CD1c-positive myeloid dendritic cell (primary cell): ENCODE data around the gene BCL2L1.
"Not testable (repeated sequence)": the region's sequence is repeated elsewhere in the genome, so short reads cannot be mapped to it uniquely, and the experiment has no call there.

Experiments used
- DNase-seq: peaks from one replicate; pipeline ENCODE4 v3.0.0-alpha.2; 2016; ENCODE audit errors: extremely low spot score

BCL2L1 gene

DNA sequence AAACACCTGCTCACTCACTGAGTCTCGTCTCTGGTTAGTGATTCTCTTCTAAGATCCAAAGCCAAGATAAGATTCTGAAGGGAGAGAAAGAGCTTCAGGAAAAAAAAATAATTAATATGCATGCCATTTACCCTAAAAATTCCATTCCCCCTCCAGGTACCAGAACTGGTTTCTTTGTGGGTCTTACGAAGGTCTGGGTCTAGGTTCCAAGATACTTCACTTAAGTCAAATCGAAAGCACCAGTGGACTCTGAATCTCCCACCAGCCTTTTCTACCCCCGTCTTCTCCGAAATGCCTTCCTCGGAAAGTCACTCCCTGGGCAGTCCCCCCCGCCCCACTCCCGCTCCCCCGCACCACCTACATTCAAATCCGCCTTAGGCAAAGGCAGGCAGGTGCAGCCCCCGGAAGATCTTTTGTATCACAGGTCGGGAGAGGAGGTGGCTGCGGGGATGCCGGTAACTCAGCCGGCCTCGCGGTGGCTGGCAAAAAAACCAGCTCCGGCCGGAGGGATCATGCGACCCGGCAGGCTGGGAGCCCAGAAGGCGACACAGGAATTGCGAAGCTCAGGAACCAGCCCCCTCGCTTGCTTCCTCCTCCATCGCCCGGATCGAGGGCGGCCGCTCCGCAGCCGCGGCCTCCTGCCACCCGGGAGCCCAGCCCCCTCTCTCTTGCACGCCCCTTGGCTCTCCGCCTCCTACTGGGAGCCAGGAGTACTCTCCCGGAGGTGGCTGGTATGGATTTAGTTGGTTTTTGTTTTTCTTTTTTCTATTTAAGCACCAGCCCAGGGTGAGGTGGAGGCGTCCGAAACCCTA is at the start of gene BCL2L1:
BCL2L1 (minus strand) TSS at position 612 of the 812 bp plus-strand sequence. CDS start 650 bp downstream, outside the sequence.
- DNase-seq: peak; percentile 91

DNA sequence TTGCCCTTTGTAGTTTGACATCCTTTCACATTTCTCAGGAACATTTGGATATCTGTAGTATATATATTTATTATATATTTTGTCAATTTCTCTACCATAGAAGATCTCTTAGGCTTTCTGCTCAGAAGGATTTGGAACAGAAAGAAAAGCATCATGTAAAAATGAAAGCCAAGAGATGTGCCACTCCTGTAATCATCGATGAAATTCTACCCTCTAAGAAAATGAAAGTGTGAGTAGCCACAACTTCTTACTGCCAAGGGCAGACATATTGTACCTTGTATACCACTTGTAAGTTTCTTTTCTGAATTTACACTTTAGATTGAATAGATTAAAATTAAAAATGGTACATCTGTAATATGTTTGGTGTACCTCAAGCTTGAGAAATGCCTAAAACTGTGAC is 47.6 kb upstream of the BCL2L1 start:
- DNase-seq: no peak

DNA sequence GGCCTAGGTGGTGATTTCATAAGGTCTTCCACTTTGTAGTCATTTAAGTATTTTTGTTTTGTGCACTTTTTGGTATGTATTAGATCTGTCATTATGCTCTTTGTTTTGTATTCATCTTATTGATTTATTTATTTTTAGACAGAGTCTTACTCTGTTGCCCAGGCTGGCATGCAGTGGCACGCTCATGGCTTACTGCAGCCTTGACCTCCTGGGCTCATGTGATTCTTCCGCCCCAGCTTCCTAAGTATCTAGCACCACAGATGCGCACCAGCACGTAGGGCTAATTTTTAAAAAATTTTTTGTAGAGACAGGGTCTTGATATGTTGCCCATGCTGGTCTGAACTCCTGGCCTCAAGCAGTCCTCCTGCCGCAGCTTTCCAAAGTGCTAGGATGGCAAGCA is 47.0 kb upstream of the BCL2L1 start:
- no peak for DNase-seq

DNA sequence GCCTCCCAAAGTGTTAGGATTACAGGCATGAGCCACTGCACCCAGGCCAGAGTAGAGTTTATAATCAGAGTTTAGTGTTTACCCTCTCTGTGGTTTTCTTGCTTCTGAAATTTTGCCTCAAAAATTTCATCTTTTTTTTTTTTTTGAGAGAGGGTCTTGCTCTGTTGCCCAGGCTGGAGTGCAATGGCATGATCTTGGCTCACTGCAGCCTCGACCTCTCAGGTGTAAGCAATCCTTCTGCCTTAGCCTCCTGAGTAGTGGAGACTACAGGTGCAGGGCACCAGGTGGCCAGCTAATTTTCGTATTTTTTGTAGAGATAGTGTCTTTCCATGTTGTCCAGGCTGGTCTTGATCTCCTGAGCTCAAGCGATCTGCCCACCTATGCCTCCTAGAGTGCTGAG is 45.1 kb upstream of the BCL2L1 start:
- DNase-seq: no peak

DNA sequence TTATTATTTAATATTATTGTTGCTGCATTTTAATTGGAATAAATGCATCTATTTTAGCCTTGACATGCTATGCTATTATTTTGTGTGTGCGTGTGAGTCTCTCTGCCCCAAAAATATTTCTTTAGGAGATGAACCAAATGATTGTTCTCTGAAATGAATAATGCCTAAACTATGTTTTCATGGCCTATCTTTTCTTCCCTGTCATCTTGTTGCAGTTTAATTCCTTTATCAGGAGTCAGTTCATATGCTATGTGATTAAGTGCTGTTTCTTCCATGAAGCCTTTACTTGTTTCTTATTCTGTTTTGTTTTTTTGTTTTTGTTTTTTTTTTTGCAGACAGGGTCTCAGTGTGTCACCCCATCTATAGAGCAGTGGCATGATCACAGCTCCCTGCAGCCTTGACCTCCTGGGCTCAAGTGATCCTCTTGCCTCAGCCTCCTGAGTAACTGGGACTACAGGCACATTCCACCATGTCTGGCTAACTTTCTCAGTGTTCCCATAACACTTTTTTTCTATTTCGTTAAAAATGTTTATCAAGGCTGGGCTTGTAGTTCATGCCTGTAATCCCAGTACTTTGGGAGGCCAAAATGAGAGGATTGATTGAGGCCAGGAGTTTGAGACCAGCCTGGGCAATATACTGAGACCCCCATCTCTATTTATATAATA is 42.1 kb upstream of the BCL2L1 start:
- DNase-seq: no peak

DNA sequence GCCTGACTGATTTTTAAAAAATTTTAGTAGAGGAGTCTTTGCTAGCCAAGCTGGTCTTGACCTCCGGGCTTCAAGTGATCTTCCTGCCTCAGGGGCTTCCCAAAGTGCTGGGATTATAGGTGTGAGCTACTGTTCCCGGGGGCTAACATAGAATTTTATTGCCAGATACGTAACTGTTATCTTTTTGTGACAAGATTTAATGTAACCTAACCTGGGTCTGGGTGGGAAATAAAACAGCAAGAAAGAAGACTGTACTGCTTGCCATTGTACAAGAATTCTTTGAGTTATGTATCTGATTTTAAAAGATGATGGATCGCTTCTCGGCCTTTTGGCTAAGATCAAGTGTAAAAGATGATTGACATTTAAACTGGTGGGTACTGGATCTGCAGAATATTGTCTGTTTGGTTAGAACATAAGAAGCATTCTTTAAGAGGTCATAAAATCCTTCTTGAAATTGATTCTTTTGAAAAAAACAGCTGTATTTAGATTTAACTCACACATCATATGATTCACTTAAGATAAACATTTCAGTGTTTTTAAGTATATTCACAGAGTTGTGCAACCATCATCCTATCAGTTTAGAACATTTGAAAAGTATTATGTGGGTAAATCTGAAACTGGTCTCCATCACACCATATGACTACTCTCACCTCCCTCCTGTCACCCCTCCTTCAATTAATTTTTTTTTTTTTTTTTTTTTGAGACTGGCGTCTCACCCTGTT is 38.0 kb upstream of the BCL2L1 start:
- no peak for DNase-seq

DNA sequence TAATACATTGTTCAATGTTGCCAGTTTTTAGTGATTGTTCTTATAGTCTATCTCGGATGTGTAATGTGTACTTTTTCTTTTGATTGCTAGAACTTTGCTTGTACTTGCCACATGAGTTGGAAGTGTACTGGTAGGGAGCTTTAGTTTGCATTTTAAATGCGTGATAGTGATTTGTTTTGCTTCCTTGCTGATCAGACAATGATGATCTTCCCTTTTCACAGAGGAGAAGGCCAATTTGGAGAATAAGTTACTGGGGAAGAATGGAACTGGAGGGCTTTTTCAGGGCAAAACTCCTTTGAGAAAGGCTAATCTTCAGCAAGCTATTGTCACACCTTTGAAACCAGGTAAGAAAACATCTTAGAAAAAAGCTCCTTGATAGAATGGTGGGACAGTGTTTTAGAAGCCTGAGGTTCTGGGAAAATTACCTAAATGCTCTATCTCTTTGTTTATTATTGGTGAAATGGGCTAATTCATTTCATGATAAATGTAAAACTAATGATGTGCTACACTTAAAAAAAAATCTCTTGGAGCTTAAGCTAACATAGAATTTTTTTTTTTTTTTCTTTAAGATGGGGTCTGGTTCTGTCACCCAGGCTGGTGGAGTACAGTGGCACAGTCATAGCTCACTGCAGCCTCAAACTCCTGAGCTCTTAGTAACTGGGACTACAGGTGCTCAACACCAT is 37.3 kb upstream of the BCL2L1 start:
- no peak for DNase-seq

DNA sequence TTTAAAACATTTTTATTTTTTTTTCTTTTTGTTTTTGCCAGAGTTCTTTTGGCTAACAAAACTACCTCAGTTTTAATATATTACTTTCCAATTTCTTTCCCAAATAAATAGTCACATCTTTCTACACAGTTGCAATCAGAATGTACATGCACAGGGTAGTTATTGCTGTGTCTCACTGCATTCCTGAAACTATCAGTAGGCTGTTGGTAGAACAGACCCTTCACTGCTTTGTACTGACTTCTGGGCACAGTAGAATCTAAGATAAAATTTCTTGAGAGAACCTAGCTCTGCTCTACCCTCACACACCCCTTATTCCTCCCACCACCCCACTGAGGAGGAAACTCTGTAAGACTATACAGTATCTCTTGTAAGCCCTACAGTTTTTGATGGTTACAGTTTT is 36.3 kb upstream of the BCL2L1 start:
- no peak for DNase-seq

DNA sequence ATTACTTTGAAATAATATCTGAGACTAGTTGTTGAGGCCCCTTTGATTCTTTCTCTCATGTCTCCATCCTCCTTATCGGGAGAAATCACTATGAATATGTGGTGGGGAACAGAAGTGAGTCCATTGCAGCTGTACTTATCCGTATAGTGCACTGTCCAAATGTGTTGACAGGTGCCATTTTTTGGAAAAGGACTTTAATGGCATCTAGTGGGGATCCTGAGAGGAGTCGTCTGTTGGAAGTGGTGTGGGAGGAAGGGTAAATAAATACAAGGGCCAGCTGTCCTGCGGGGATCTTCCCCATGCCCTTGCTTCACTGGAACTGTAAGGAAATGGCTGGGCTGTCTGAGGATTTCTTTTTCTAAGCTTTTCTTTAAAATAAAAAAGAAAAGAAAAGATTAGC is 35.9 kb upstream of the BCL2L1 start:
- DNase-seq: no peak

DNA sequence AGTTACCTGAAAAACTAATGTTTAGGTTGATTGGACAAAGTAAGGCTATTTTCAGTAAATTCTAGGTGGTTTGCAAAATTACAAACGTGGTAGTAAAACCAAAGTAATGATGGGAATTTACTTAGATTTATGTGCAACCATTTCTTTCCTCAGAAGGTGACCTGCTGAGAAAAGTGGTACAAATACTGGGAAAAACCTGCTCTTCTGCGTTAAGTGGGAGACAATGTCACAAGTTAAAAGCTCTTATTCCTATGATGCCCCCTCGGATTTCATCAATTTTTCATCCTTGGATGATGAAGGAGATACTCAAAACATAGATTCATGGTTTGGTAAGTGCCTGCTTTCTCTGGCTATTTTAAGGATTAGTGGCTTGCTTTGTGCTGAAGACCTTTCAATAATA is 34.6 kb upstream of the BCL2L1 start:
- DNase-seq: no peak

DNA sequence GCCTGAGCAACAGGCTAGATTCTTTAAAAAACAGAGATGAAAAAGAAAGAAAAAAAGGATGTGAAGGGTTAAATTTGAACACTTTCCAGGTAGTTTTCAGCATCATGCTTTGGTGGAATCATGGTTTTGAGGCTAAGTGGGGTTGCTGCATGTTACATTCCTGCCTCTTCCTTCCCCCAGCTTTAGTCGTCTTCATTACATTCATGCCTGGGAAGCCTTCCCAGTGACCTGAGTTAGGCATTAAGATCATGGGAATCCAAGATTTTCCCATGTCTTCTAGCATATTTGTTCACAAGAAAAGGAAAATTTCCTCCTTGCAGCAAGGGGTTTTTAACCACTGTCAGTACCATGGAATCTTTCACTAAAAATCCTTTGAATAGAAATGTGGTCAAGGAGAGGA is 28.5 kb upstream of the BCL2L1 start:
- DNase-seq: no peak

DNA sequence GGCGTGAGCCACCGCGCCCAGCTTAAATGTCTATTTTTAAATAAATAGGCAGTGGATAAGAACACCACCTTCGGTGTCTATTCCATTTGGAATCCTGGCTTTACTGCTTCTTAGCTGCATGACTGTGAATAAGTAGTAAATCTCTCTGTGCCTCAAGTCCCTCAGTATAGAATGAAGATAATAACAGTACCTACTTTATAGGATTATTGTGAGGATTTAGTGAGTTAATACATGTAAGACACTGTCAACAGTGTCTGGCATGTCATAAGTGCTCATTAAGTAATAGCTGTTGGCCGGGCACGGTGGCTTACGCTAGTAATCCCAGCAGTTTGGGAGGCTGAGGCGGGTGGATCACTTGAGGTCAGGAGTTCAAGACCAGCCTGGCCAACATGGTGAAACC is 26.6 kb upstream of the BCL2L1 start:
- DNase-seq: no peak

DNA sequence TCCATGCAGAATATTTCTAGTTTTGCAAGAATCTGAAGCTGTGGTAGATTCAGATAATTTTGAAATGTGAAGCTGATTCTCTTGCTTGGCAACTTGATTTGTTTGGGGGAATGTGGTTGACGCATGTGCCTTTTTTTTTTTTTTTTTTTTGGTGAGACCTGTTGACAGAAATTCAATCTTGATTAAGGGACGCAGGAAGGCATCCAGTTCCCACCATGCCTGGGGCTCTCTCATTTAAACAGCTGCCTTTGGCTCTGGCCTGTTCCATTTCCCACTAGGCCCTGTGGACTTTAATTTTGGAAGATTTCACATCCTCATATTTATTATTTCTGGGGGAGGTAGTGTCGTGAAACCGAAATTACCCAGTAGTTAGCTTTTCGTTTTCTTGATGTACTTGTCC is 25.0 kb upstream of the BCL2L1 start:
- DNase-seq: no peak

DNA sequence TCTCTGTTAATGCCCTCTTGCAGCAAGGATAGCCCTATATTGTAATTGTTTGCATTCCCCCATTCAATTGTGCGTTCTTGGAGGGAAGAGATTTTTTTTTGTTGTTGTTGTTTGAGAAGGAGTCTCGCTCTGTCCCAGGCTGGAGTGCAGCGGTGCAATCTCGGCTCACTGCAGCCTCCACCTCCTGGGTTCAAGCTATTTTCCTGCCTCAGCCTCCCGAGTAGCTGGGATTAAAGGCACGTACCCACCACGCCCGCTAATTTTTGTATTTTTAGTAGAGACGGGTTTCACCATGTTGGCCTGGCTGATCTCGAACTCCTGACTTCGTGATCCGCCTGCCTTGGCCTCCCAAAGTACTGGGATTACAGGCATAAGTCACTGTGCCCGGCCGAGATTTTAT is 24.4 kb upstream of the BCL2L1 start:
- DNase-seq: not testable (repeated sequence)

DNA sequence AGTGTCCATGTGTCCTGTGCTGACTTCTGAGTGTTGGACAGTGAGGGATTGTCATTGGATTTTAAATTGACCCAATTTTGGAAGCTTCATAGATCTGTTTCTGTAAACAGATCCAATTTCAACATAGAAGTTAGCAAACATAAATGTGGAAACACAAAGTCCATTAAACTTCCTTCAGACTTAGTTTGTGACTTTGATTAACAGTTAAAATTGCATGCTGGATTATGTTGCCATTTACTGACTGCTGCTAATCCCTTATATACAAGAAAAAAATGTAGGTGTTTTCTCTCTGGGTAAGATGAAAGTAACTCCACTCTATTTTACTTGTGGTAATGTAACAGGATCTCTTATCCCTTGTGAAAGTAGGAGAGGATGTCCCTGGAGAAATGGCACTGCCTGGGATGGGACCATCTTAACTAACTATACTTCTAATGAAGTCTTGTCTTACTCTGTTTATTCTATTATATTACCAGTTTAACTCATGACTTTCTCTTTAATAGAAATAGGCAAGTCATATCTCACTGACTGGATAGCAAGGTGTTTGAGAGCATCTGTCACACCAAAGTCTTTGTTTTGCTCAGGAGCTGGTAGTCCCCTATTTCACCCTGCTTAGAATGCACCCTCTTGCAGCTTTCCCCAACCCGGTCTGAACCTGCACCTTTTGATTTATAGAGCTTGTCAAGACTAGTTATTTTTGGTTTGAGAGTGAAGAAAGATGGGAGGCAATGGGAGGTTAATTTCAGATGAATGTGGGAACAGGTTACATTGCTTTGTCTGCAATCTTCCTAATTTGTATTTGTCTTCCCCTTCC is 23.6 kb upstream of the BCL2L1 start:
- no peak for DNase-seq

DNA sequence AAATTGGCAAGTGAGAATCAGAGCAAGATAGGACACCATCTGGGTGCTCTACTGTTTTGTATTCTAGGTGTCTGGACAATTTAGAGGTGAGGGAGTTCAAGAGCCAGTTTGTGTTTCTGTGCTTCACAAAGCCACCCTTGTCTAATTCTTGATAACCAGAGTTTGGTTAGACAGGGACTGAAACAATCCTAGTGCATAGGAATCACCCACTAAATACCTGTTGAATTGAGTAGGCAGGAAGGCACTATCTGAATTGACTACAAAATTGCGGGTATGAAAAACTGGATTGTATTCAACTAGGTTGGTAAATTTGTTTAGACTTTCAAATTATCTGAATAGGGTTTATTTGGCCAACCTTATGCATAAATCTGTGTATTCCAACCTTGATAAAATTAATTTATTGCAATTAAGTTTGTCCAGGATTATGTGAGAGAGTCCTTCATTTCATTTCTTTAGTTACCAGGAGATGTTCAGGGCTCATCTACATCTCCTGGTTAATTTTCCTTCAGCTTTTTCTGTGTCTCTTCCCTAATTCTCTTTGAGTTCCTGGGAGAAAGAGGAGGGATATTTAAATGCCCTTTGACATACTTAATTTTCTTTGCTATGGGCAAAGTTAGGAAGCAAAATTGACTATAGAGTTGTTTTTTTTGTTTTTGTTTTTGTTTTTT is 18.1 kb upstream of the BCL2L1 start:
- DNase-seq: no peak

DNA sequence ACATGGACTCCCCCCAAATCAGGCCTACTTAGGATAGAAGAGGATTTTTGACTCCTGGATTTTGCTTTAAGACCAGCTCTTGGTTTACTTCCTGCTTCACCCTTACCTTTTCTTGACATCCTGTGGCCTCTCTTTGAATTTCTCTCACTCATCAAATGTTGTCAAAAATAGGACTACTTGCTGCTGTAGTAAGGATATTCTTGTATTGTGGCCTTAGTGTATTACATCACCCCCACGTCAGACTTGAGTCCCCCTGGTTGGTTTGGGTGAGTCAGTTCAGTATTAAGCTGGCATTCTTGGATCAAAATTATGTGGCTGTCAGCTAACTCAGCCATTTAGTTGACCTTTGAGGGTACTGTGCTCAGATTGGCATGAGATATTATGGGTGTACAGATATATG is 17.5 kb upstream of the BCL2L1 start:
- DNase-seq: no peak

DNA sequence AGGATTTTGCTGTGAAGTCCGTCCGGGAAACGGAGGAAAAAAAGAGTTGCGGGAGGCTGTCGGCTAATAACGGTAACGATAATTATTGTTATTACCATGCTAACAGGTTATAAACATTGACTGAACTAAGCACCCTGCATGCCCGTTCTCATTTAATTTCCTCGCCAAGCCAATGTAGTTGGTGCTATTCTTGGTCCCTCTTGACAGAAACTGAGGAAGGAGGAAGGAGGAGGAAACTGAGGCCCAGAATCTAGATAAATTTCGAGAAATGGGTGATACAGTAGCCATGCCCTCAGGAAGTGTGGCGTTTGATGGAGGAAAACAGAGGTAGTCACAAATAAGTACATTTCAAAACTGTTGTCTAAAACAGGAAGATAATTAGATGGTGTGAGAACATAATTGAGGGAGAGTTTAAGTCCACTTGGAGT is 16.9 kb upstream of the BCL2L1 start:
- no peak for DNase-seq

DNA sequence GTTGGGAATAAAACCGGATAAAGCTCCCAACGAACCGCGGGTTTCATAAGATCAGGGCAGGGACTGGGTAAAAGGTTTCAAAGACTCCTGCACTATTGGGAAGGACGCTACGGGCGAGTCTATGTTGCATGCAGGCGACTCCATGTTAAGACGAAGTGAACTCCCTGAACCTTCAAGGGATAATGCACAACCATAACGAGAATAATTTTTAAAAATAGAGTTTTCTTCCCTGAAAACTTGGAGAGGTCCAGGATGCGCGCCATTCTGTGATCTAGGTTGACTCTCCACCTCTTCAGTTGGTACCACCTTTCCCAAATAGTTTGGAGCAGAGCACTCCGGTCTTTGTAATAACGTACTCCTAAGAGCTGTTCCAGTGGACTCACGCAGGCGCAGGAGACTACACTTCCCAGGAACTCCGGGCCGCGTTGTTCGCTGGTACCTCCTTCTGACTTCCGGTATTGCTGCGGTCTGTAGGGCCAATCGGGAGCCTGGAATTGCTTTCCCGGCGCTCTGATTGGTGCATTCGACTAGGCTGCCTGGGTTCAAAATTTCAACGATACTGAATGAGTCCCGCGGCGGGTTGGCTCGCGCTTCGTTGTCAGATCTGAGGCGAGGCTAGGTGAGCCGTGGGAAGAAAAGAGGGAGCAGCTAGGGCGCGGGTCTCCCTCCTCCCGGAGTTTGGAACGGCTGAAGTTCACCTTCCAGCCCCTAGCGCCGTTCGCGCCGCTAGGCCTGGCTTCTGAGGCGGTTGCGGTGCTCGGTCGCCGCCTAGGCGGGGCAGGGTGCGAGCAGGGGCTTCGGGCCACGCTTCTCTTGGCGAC is 16.3 kb upstream of the BCL2L1 start, which contains the start of gene TPX2:
TPX2 (plus strand) TSS at position 562 of the 821 bp plus-strand sequence. CDS start 18,187 bp downstream, outside the sequence.
- peak; percentile 97 for DNase-seq

DNA sequence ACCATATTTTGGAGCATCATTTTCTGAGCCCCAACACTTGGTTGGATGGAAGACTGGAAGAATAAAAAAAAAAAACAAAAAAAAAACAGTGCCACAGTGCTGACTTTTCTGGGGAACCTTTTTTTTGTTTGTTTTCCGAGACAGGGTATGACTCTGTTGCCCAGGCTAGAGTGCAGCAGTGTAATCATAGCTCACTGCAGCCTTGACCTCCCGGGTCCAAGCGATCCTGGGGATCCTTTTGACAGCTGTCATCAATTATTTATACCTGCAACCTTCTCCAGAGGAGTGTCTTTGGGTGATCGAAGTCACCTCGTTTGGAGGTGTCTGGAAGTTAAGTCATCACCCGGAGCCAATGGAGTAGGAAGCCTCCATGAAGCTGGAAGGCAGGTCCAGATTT is 8.7 kb upstream of the BCL2L1 start:
- no peak for DNase-seq
